HG03139 (cell line): ENCODE measurements around the gene FBLN2.

Experiments used
- ATAC-seq: cut with Tn5 transposase; IDR thresholded peaks from one replicate; pipeline ENCODE4 v1.9.1; 2021; ENCODE audit not compliant: unreplicated experiment

FBLN2 gene

GRCh38 chr3:13563911-13564310 lies 15.0 kb downstream of the FBLN2 start:
- ATAC-seq = no peak

DNA sequence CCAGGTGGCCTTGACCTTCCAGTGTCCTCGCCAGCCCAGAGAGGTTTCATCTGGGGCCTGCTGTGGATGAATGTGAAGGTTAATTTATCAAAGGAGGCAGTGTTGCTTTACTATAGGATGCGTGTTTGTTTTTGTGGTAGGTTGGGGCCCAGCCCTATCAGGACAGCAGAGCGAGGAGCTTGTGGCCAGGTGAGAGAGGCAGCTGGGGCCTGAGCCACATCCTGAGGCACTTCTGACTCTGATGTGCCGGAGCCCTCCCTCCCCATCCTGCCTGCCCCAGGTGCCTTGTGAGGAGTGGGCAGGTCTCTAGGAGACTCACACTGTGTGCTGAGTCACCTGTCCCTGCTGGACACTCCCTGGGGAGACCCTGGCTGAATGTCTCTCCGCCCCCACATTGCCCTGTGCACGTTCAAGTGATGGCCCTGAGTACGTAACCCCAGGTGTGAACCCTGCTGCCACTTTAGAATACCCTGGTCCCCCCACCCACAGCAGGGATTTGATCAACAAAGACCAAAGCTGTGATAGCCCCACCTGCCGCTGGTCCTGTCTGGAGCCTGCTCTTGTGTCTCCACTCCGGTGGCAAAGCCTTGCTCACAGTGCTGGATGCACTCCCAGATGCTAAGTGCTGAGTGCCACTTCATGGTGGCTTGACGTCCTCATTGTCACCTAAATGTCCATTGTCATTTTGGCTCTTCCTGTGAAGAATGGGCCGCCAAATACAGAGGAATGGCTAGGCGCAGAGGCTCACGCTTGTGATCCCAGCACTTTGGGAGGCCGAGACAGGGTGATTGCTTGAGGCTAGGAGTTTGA lies 16.0 kb downstream of the FBLN2 start:
- no peak for ATAC-seq

DNA sequence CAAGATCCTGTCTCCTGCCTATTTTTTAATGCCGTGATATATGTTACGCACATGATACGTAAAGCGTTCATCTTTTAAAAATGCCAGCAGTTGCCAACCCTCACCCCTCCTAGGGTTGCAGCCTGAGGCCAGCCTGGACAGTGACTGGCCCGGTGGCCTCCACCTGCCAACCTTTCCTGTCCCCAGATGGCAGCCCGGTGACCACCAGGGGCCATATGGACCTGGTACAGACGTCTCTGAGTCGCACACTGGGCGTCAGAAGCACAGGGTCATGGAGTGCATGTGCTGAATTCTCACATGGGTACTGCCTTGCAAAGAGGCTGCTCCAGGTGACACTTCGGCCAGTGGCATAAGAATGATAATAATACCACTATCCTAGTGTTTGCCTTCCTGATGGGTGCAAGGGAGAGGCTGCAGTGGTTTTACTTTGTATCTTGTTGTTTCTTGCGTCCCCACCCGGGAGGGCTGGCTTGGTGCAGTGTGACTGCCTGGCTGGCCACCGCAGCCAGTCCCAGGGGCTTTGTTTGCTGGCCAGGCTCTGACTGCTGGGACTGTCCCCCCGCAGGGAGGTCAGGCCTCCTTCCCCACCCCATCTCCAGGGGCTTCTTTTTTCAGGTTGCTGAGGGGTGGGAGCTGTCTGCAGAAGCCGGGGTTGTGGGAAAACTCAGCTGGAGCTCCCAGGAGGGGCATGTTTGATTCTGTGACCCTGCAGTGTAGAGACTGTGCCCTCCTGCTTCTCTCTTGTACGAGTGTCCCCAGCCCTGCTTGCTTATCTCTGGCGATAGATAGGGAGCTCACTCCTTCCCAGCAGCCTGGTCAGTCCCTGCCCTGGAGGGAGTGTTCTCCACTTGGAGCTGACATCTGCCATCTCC lies 16.9 kb downstream of the FBLN2 start:
- ATAC-seq = no peak

DNA sequence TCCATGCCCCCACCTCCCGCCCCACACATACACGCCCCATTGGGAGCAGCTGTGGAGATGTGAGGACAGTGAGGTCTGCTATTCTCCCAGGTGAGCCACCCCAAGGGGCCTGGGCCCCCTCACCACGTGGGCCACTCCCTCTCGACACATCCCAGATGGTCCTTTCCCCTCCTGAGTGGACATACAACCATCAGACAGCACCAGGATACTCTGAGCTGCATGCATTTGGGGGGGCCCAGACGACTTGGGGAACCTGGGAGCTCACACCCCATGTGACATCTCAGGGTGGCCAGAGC lies 17.5 kb downstream of the FBLN2 start:
- no peak for ATAC-seq

DNA sequence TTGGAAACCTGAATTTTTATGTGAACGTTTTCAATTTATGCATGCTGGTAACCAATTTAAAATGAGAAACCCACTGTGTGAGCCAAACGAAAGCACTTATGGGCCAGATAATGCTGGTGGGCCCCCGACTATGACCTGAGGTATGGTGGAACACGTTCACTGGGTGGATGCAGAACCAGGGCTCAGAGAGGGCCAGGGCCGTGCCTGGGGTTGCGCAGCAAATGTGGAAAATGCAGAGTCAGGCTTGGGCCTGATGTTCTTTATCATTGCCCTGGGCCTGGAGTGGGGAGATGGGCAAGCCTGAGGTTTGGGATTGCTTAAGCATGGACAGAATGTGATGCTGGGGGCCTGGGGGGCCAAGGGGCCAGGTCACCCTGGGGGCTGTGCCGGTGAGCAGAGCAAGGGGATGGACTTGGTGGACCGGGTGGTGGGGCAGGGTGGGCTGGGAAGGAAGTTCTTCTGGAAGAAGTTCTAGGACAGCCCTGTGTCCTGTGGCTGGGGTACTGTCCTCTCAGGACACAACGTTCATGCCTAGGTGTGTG lies 17.9 kb downstream of the FBLN2 start:
- no peak for ATAC-seq

DNA sequence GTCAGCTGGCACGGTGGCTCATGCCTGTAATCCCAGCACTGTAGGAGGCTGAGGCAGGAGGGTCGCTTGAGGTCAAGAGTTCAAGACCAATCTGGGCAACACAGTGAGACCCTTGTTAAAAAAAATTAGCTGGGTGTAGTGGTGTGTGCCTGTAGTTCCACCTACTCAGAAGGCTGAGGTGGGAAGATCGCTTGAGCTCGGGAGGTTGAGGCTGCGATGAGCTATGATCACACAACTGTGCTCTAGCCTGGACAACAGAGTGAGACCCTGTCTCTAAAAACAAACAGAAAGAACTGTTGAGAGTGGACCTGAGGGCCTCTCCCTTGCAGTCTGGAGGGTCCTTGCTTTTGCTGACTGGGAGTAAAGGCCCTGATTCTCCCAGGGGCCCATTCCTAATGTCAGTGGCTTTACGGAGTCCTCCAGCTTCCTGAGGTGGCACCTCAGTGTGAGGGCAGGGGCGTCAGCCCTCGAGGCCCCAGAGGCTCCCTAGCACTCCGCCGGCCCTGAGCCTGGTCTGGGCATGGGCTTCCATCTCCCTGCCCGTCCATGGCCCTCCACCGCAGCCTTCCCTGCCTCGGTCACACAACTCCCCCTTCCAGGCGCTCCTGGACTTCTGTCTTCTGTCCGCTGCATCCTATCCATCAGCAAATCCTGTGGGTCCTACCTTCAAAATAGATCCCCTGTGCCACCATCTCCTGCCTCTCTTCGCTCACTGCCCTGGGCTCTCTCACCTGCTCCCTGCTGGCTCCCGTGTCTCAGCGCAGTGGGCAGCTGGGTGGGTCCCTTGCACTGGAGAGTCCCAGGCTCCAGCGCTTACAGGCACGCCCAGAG lies 19.0 kb downstream of the FBLN2 start:
- ATAC-seq = no peak

DNA sequence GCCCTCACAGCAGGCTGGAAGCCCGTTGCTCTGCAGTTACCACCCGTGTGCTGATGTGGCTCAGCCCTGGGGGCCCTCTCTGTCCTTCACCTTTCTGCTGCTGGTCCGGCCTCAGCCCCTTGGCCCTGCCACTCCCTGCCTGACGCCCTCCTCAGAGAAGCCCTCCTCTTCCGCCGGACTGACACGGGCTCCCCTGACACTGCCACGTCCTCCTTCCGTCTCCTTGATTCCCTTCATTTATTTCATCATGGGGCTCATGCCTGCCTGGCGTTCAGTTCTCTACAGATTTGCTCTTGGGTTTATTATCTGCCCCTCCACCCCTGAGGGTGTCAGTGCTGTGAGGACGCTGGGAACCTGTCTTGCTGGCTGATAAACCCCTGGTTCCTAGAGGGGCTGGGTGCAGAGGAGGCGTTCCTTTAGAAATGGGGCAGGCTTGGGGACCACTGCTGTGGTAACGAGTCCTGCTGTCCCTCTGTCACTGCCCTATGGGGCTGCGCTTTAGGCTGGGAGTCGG lies 19.6 kb downstream of the FBLN2 start:
- ATAC-seq = no peak

- ATAC-seq = no peak
Measured at GRCh38 chr3:13569201-13569600, 20.3 kb downstream of the FBLN2 start.

DNA sequence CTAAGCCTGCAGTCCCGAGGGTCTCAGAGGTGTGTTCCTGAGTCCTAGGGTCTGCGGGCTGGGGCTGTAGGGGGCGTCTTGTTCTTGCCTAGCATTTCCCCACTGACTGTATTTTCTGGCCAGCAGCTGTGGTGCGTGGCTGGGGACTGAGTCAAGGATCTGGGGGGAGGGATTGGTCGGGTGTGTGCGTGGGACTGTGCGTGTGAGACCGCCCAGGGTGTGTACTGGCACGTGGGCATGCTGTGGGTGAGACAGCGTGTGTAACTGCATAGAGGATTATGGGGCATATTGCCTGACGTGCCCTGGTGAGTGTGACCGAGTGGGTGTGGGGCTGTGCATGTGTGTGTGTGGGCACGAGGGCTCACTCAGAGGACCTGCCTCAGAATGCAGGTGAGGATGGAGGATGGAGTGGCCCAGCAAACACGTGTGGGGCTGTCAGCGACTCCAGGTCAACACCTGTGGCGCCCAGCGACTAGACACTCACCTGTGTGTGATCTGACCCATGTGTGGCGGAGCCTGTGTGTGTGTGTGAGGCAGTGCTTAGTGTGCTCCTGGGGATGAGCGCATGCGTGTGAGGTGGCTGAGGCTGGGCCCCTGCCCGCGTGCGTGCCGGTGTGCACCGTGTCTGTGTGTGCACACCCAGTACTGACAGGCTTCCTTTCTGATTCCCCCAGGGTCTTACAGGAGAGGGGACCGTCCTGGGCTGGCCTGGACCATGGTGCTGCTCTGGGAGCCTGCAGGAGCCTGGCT lies 20.9 kb downstream of the FBLN2 start:
- no peak for ATAC-seq

- ATAC-seq = no peak
Measured at GRCh38 chr3:13570391-13571194, 21.7 kb downstream of the FBLN2 start.

DNA sequence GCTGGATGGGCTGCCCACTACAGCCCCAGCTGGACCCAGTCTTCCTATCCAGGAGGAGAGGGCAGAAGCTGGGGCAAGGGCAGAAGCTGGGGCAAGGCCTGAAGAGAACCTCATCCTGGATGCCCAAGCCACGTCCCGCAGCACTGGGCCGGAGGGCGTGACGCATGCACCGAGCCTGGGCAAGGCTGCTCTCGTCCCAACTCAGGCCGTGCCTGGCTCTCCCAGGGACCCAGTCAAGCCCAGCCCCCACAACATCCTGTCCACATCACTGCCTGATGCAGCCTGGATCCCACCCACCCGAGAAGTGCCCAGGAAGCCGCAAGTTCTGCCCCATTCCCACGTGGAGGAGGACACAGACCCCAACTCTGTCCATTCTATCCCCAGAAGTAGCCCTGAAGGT lies 22.3 kb downstream of the FBLN2 start:
- ATAC-seq = no peak

DNA sequence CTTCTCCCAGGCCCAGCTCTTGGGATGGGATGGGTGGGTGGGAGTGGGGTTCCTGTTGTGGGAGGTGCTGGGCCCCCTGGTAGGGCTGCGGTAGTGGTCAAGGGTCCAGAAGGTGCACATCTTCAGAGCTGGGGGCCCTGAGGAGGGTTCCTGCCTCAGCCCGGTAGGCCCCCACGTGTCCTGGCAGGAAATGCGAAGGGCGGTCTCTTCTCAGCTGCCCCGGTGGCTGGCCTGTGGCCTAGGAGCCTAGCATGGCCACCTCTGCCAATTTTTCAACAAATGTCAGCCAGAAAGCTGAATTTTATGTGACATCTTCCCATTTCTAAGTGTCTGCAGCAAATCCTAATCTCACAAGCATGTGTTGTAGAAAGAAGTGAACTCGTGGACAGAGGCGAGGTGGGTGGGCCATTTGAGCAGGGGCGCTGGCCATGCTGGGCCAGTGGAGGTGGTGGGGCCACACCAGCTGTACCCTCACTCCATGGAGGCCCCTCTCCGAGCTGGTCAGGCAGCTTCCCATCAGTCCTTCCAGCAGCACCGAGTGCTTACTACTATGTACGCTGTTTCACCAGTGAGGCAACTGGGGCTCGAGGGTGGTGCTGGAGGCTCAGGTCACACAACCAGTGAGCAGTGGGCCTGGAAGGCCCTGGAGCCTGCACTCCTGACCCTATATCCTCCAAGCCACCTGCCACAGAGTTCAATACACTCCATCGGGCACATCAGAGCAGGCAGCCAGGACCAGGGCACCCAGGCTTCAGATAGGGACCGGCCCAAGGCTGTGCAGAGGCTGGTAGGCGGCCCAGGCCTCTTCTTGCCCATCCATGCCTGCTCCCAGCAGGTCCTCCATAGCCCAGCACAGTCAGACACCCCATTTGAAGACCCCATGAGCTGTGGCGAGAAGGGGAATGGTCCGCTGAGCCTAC lies 23.2 kb downstream of the FBLN2 start:
- no peak for ATAC-seq

GRCh38 chr3:13572926-13573623 lies 24.1 kb downstream of the FBLN2 start:
- no peak for ATAC-seq

DNA sequence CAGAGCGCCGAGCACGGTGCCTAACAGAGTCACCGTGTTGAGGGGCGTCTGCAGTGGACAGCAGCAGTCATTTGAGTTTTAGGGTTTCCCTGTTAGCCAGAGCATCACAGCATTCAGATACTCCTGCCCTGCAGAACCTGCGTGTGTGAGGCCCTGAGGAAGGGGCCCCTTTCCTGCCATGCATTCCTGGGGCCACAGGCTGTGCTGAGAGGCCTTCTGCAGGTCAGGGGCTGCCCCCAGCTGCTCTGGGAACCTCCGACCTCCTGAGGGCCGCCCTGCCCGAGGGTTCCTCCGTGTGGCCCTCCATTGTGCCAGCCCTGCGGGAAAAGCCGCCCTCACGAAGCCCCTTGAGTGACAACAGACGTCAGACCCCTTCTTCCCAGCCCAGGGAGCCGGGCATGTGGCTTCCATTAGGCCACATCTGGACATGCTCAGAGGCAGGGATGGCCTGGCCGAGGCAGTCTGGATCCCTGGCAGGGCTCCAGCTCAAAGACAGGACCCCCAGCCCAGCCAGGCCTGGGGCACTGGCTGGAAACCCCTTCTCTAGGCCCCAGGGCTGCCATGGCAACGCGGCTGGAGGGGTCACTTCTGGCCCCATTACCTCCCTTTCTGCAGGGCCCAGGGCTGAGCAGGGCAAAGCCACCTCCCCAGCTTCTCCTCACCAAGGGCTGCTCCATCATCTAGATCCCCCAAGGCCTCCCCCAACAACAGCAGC lies 25.3 kb downstream of the FBLN2 start:
- ATAC-seq = no peak

DNA sequence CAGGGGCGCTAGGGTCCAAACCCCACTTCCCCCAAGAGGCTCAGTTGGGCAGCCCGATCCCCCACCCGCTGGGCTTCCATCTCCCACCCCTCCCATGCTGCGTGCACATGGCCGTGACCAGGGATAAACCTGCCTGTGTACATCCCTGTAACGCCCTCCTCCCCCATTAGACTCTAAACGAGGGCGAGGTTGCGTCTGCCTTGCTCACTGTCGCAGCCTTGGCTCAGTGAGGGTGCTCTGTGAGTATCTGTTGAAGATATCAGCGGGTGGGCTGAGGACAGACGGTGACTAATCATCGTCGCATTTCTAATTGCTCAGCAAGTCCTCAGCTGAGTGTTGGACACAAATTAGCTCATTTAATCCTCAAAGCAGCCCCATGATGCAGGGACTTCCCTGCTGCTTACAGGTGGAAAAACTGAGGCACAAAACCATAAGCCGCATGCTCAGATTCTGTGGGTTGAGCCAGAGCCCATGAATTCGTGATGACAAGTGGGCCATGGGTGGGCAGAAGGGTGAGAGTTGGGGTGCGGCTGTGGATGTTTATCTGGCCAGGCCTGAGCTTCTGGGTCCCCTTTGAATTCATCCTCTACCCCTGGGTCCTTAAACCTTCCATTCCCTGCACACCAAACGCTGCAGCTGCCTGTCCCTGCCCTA lies 26.0 kb downstream of the FBLN2 start:
- ATAC-seq = no peak

DNA sequence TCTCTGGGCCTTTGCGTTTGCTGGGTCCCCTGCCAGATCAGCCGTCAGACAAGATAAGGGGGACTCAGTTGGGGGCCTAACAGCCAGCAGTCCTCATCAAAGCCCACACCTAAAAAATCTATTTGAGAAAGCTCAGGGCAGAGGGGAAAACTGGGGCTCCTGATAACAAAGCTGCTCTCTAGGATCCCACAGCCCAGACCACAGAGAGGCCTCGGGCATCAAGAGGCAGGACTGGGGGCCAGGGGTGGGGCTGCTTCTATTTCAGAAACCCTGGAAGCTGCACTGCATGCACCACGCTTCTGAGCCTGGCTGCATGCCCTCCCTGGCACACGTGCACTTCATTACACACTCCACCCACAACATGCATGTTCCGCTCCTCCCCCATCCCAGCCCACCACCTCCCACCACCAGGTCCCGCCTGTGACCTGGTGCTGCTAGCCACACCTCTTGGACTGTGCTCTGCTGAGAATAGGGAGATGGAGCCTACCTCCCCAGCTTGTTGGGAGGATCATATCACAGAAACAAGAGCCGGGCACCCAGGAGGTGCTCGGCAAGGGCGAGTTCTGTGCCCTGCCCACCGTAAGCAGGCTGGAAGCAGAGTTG lies 26.6 kb downstream of the FBLN2 start:
- no peak for ATAC-seq
